ENCODE results near the gene SH3BP1. TPM values are rescaled to one million over a fixed set of nuclear protein-coding genes. Genes with fewer than 3 reads are reported as not detected.

SH3BP1 gene
- total and polyA plus RNA-seq, 2 of the 13 experiments (the other 11 are each of a cell fraction or from before 2014, with no cell fraction given) = 8.4 to 18.5 TPM

DNA sequence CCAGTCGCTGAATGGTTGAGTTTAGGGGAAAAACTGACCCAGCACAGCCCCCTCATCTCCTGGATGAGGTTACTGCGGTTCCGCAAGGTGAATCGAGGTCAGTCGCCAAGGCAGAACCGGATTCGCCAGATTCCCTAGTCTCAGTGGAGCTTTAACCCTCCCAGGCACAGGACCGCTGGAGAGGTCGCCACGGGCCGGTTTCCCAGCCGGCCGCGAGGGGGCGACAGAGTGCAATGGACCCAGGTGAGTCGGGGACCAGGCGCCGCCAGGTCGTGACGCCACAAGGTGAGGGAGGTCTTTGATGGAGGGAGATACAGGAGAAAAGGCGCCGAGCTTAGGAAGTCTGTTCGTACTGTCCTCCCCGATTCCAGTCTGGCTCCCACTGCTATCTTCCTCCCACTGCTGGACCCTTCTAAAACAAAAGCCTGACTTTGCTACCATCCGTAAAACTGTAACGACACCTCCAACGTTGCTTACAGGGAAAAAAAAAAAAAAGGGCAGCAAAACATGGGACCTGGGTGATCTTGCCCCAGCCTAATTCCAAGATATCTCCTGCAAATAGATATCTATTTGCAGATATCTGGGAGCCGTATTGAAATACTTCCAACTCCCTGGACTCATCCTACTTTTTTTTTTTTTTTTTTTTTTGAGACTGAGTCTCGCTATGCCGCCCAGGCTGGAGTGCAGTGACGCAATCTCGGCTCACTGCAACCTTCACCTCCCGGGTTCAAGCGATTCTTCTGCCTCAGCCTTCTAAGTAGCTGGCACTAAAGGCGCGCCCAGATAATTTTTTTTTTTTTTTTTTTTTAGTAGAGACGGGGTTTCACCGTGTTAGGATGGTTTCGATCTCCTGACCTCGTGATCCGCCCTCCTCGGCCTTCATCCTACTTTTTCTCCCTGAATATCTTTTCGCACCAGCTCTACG lies 32.2 kb upstream of the SH3BP1 start (continued):
- TF ChIP-seq, protein P1, sequence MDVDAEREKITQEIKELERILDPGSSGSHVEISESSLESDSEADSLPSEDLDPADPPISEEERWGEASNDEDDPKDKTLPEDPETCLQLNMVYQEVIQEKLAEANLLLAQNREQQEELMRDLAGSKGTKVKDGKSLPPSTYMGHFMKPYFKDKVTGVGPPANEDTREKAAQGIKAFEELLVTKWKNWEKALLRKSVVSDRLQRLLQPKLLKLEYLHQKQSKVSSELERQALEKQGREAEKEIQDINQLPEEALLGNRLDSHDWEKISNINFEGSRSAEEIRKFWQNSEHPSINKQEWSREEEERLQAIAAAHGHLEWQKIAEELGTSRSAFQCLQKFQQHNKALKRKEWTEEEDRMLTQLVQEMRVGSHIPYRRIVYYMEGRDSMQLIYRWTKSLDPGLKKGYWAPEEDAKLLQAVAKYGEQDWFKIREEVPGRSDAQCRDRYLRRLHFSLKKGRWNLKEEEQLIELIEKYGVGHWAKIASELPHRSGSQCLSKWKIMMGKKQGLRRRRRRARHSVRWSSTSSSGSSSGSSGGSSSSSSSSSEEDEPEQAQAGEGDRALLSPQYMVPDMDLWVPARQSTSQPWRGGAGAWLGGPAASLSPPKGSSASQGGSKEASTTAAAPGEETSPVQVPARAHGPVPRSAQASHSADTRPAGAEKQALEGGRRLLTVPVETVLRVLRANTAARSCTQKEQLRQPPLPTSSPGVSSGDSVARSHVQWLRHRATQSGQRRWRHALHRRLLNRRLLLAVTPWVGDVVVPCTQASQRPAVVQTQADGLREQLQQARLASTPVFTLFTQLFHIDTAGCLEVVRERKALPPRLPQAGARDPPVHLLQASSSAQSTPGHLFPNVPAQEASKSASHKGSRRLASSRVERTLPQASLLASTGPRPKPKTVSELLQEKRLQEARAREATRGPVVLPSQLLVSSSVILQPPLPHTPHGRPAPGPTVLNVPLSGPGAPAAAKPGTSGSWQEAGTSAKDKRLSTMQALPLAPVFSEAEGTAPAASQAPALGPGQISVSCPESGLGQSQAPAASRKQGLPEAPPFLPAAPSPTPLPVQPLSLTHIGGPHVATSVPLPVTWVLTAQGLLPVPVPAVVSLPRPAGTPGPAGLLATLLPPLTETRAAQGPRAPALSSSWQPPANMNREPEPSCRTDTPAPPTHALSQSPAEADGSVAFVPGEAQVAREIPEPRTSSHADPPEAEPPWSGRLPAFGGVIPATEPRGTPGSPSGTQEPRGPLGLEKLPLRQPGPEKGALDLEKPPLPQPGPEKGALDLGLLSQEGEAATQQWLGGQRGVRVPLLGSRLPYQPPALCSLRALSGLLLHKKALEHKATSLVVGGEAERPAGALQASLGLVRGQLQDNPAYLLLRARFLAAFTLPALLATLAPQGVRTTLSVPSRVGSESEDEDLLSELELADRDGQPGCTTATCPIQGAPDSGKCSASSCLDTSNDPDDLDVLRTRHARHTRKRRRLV (CRISPR knock-in tag; IDR thresholded peaks at IDR 0.05) = no peak
- TF ChIP-seq GABPB1 (CRISPR knock-in tag; IDR thresholded peaks at IDR 0.05) (peak; percentile 77; the same call in 1 of the 2 replicates), KDM3A (CRISPR knock-in tag; IDR thresholded peaks at IDR 0.05; ENCODE audit: low read depth) (no peak), NFRKB (IDR thresholded peaks at IDR 0.05) (no peak), KLF12 (CRISPR knock-in tag; IDR thresholded peaks at IDR 0.05; ENCODE audit: borderline replicate concordance) (no peak), ZNF292 (CRISPR knock-in tag; IDR thresholded peaks at IDR 0.05; ENCODE audit: borderline replicate concordance, low read depth) (no peak), SRY (CRISPR knock-in tag; IDR thresholded peaks at IDR 0.05) (no peak), EP300 (IDR thresholded peaks at IDR 0.05; ENCODE audit: low read depth in 2 of 2, low read length in 2 of 2) (no peak), EP300 (CRISPR knock-in tag; IDR thresholded peaks at IDR 0.05; ENCODE audit: borderline replicate concordance) (no peak), ASH2L (IDR thresholded peaks at IDR 0.05; ENCODE audit: insufficient read length, low read depth, low read length) (peak; percentile 27), NRL (CRISPR knock-in tag; IDR thresholded peaks at IDR 0.05; ENCODE audit: borderline replicate concordance) (peak; percentile 40; the same call in 1 of the 2 replicates), AGO2 (optimal IDR thresholded peaks at IDR 0.05; ENCODE audit: low read depth, low read length) (no peak), KAT8 (CRISPR knock-in tag; IDR thresholded peaks at IDR 0.05) (peak; percentile 68)
- TF ChIP-seq, protein P2, sequence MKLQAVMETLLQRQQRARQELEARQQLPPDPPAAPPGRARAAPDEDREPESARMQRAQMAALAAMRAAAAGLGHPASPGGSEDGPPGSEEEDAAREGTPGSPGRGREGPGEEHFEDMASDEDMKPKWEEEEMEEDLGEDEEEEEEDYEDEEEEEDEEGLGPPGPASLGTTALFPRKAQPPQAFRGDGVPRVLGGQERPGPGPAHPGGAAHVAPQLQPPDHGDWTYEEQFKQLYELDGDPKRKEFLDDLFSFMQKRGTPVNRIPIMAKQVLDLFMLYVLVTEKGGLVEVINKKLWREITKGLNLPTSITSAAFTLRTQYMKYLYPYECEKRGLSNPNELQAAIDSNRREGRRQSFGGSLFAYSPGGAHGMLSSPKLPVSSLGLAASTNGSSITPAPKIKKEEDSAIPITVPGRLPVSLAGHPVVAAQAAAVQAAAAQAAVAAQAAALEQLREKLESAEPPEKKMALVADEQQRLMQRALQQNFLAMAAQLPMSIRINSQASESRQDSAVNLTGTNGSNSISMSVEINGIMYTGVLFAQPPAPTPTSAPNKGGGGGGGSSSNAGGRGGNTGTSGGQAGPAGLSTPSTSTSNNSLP (IDR thresholded peaks at IDR 0.05; ENCODE audit: low read depth, low read length) = no peak
- TF ChIP-seq, protein P3, sequence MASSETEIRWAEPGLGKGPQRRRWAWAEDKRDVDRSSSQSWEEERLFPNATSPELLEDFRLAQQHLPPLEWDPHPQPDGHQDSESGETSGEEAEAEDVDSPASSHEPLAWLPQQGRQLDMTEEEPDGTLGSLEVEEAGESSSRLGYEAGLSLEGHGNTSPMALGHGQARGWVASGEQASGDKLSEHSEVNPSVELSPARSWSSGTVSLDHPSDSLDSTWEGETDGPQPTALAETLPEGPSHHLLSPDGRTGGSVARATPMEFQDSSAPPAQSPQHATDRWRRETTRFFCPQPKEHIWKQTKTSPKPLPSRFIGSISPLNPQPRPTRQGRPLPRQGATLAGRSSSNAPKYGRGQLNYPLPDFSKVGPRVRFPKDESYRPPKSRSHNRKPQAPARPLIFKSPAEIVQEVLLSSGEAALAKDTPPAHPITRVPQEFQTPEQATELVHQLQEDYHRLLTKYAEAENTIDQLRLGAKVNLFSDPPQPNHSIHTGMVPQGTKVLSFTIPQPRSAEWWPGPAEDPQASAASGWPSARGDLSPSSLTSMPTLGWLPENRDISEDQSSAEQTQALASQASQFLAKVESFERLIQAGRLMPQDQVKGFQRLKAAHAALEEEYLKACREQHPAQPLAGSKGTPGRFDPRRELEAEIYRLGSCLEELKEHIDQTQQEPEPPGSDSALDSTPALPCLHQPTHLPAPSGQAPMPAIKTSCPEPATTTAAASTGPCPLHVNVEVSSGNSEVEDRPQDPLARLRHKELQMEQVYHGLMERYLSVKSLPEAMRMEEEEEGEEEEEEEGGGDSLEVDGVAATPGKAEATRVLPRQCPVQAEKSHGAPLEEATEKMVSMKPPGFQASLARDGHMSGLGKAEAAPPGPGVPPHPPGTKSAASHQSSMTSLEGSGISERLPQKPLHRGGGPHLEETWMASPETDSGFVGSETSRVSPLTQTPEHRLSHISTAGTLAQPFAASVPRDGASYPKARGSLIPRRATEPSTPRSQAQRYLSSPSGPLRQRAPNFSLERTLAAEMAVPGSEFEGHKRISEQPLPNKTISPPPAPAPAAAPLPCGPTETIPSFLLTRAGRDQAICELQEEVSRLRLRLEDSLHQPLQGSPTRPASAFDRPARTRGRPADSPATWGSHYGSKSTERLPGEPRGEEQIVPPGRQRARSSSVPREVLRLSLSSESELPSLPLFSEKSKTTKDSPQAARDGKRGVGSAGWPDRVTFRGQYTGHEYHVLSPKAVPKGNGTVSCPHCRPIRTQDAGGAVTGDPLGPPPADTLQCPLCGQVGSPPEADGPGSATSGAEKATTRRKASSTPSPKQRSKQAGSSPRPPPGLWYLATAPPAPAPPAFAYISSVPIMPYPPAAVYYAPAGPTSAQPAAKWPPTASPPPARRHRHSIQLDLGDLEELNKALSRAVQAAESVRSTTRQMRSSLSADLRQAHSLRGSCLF (CRISPR knock-in tag; IDR thresholded peaks at IDR 0.05; ENCODE audit: borderline replicate concordance) = no peak

Measured in HepG2 (cell line).